Measurements from ENCODE around the gene CKMT1A.
"Not testable (repeated sequence)": the region's sequence is repeated elsewhere in the genome, so short reads cannot be mapped to it uniquely, and the experiment has no call there.

GRCh38 chr15:43659727-43660126, 33.9 kb upstream of the CKMT1A start:
- TF ChIP-seq SMC3 (IDR thresholded peaks at IDR 0.05; ENCODE audit: low read depth, low read length); CTCF (conservative IDR thresholded peaks at IDR 0.05; ENCODE audit: low read depth, low read length): not testable (repeated sequence)
